H1 (cell line): ENCODE data around the gene CEP68.

Source experiments
- CTCF ChIP-seq, 3 experiments: IDR thresholded peaks; 1 replicate in 2 of 3; 2 replicates in 1 of 3; pipeline versions ENCODE4 v1.5.1 to v1.6.1; 2011; ENCODE audit warnings: low read length in 3 of 3, mild to moderate bottlenecking in 3 of 3, inconsistent platforms in 2 of 3, low read depth in 1 of 3, moderate library complexity in 1 of 3; ENCODE audit not compliant: insufficient read depth in 1 of 3; ENCODE audit errors: control extremely low read depth in 1 of 3
- EP300 ChIP-seq, 2 experiments: IDR thresholded peaks; 1 replicate in 1 of 2; 2 replicates in 1 of 2; pipeline ENCODE4 v1.6.1; 2011 to 2012; ENCODE audit warnings: low read depth in 2 of 2, low read length in 2 of 2, mild to moderate bottlenecking in 2 of 2, borderline replicate concordance in 1 of 2, inconsistent platforms in 1 of 2, moderate library complexity in 1 of 2
- MAX ChIP-seq: IDR thresholded peaks from 2 replicates; pipeline ENCODE4 v1.6.1; 2012; ENCODE audit warnings: inconsistent platforms
- POLR2AphosphoS5 ChIP-seq: IDR thresholded peaks from 2 replicates; pipeline ENCODE4 v1.6.1; 2011; ENCODE audit warnings: low read depth, low read length
- SRF ChIP-seq: IDR thresholded peaks from 2 replicates; pipeline ENCODE4 v1.6.1; 2011; ENCODE audit warnings: mild to moderate bottlenecking, low read depth, low read length, moderate library complexity
- TF ChIP-seq, protein P1 (sequence below): IDR thresholded peaks from 2 replicates; pipeline ENCODE4 v1.6.1; 2012; ENCODE audit warnings: low read length, inconsistent platforms

- TF ChIP-seq CTCF (IDR thresholded peaks at IDR 0.05; ENCODE audit: control extremely low read depth in 1 of 3, insufficient read depth in 1 of 3, low read depth in 1 of 3, low read length in 3 of 3) (no peak), EP300 (IDR thresholded peaks at IDR 0.05; ENCODE audit: borderline replicate concordance in 1 of 2, low read depth in 2 of 2, low read length in 2 of 2) (no peak), SRF (no peak), MAX (no peak), POLR2AphosphoS5 (no peak)
- TF ChIP-seq, protein P1, sequence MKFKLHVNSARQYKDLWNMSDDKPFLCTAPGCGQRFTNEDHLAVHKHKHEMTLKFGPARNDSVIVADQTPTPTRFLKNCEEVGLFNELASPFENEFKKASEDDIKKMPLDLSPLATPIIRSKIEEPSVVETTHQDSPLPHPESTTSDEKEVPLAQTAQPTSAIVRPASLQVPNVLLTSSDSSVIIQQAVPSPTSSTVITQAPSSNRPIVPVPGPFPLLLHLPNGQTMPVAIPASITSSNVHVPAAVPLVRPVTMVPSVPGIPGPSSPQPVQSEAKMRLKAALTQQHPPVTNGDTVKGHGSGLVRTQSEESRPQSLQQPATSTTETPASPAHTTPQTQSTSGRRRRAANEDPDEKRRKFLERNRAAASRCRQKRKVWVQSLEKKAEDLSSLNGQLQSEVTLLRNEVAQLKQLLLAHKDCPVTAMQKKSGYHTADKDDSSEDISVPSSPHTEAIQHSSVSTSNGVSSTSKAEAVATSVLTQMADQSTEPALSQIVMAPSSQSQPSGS: no peak
Observed at GRCh38 chr2:65128297-65129190, 72.3 kb downstream of the CEP68 start.
